SH-SY5Y (cell line): ENCODE data around the gene CDC42BPB.

Experiments
- GATA2 ChIP-seq: IDR thresholded peaks from 2 replicates; pipeline ENCODE4 v1.6.1; 2011; ENCODE audit warnings: mild to moderate bottlenecking, low read depth, low read length
- GATA3 ChIP-seq: IDR thresholded peaks from 2 replicates; pipeline ENCODE4 v1.6.1; 2011; ENCODE audit warnings: low read depth, mild to moderate bottlenecking, low read length, moderate library complexity

DNA sequence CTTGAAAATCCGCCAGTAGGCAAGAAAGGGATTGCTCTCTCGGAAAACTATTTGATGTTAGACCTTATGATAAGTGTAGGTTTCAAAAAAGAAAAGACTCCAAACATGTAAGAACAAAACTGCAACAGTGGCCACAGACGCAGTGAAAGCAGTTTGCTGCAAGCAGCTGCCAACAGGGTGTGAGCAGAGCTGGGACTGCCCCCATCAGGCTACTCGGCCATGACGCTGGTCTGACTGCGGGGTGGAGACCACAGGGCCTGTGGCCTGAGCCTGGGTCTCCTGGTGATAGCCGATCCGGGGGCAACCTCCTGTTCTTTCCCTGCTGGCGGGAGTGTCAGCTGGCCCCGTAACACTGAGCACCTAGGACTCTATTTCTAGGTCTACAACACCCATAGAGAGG, 71.7 kb downstream of the CDC42BPB start:
- TF ChIP-seq GATA3: no peak
- no peak for TF ChIP-seq GATA2
